H9 (cell line): Measurements from ENCODE around the gene IL1RL1. TPM values are rescaled to one million over a fixed set of nuclear protein-coding genes. Genes with fewer than 3 reads are reported as not detected.

Experiments used
- DNase-seq: peaks from one replicate; pipeline ENCODE4 v3.0.0-alpha.2; 2017
- H2AFZ ChIP-seq: one replicate; pipeline ENCODE4 v1.6.1; 2013; ENCODE audit warnings: mild to moderate bottlenecking, low read length, control low read depth, moderate library complexity
- H2AK5ac ChIP-seq: 2 replicates; pipeline ENCODE4 v1.6.1; 2013; ENCODE audit warnings: low read length, control low read depth, mixed read lengths; ENCODE audit not compliant: insufficient read length
- H2BK120ac ChIP-seq: one replicate; pipeline ENCODE4 v1.6.1; 2013; ENCODE audit warnings: low read depth, mild to moderate bottlenecking, low read length, control low read depth, inconsistent platforms; ENCODE audit not compliant: poor library complexity, severe bottlenecking
- H2BK12ac ChIP-seq: 2 replicates; pipeline ENCODE4 v1.6.1; 2013; ENCODE audit warnings: low read length, control low read depth, mixed read lengths, low read depth; ENCODE audit not compliant: insufficient read length
- H2BK15ac ChIP-seq: 2 replicates; pipeline ENCODE4 v1.6.1; 2013; ENCODE audit warnings: low read depth, low read length, control low read depth
- H2BK20ac ChIP-seq: one replicate; pipeline ENCODE4 v1.6.1; 2013; ENCODE audit warnings: low read depth, mild to moderate bottlenecking, low read length, control low read depth, inconsistent platforms; ENCODE audit not compliant: poor library complexity, severe bottlenecking
- H2BK5ac ChIP-seq: 2 replicates; pipeline ENCODE4 v1.6.1; 2013; ENCODE audit warnings: low read length, control low read depth, mixed read lengths; ENCODE audit not compliant: insufficient read length
- H3K14ac ChIP-seq: 2 replicates; pipeline ENCODE4 v1.6.1; 2013; ENCODE audit warnings: low read length, control low read depth; ENCODE audit not compliant: insufficient read depth
- H3K18ac ChIP-seq: 2 replicates; pipeline ENCODE4 v1.6.1; 2013; ENCODE audit warnings: low read depth, mild to moderate bottlenecking, mixed read lengths, low read length, control low read depth; ENCODE audit not compliant: insufficient read length
- H3K23ac ChIP-seq: 2 replicates; pipeline ENCODE4 v1.6.1; 2013; ENCODE audit warnings: low read length, control low read depth, mixed read lengths, low read depth; ENCODE audit not compliant: insufficient read length
- H3K23me2 ChIP-seq: 2 replicates; pipeline ENCODE4 v1.6.1; 2013; ENCODE audit warnings: low read depth, mild to moderate bottlenecking, mixed read lengths, low read length, control low read depth; ENCODE audit not compliant: insufficient read length, poor library complexity, severe bottlenecking
- H3K27ac ChIP-seq: 2 replicates; pipeline ENCODE4 v1.5.1; 2013; ENCODE audit warnings: low read length, control low read depth, mixed read lengths, low read depth; ENCODE audit not compliant: insufficient read length
- H3K27me3 ChIP-seq: 2 replicates; pipeline ENCODE4 v1.6.1; 2013; ENCODE audit warnings: low read length, control low read depth, inconsistent platforms; ENCODE audit not compliant: insufficient read depth
- H3K4ac ChIP-seq: 2 replicates; pipeline ENCODE4 v1.6.1; 2013; ENCODE audit warnings: low read depth, mild to moderate bottlenecking, control low read depth, inconsistent platforms, low read length, moderate library complexity
- H3K4me1 ChIP-seq: 2 replicates; pipeline ENCODE4 v1.6.1; 2013; ENCODE audit warnings: low read length, control low read depth, inconsistent platforms; ENCODE audit not compliant: insufficient read depth
- H3K4me2 ChIP-seq: 2 replicates; pipeline ENCODE4 v1.6.1; 2013; ENCODE audit warnings: low read length, control low read depth, mixed read lengths; ENCODE audit not compliant: insufficient read length, insufficient read depth
- H3K56ac ChIP-seq: 2 replicates; pipeline ENCODE4 v1.6.1; 2013; ENCODE audit warnings: low read depth, mild to moderate bottlenecking, mixed read lengths, low read length, control low read depth; ENCODE audit not compliant: insufficient read length
- H3K79me1 ChIP-seq: 2 replicates; pipeline ENCODE4 v1.6.1; 2013; ENCODE audit warnings: low read depth, mild to moderate bottlenecking, moderate library complexity, low read length, control low read depth, inconsistent platforms; ENCODE audit not compliant: insufficient read depth, poor library complexity, severe bottlenecking
- H3K79me2 ChIP-seq: 2 replicates; pipeline ENCODE4 v1.6.1; 2013; ENCODE audit warnings: low read length, control low read depth, inconsistent platforms; ENCODE audit not compliant: insufficient read depth
- H3K9ac ChIP-seq: 2 replicates; pipeline ENCODE4 v1.6.1; 2013; ENCODE audit warnings: low read length, control low read depth, mixed read lengths; ENCODE audit not compliant: insufficient read length; ENCODE audit errors: extremely low read depth
- H3K9me3 ChIP-seq: one replicate; pipeline ENCODE4 v1.6.1; 2013; ENCODE audit warnings: low read depth, low read length, inconsistent platforms; ENCODE audit not compliant: control insufficient read depth
- H3T11ph ChIP-seq: one replicate; pipeline ENCODE4 v1.6.1; 2013; ENCODE audit warnings: mild to moderate bottlenecking, low read length, control low read depth, inconsistent platforms
- H4K20me1 ChIP-seq: one replicate; pipeline ENCODE4 v1.6.1; 2013; ENCODE audit not compliant: control insufficient read depth, insufficient read length, insufficient read depth
- H4K5ac ChIP-seq: 2 replicates; pipeline ENCODE4 v1.6.1; 2013; ENCODE audit warnings: low read depth, mild to moderate bottlenecking, mixed read lengths, low read length, control low read depth; ENCODE audit not compliant: insufficient read length
- H4K8ac ChIP-seq: replicated peaks from 2 replicates; pipeline ENCODE4 v1.6.1; 2013; ENCODE audit warnings: low read length, control low read depth, mixed read lengths, low read depth; ENCODE audit not compliant: insufficient read length
- H4K91ac ChIP-seq: 2 replicates; pipeline ENCODE4 v1.6.1; 2013; ENCODE audit warnings: low read depth, mild to moderate bottlenecking, moderate library complexity, mixed read lengths, low read length, control low read depth; ENCODE audit not compliant: insufficient read length
- H3K27ac Mint-ChIP-seq, 3 experiments: 2 replicates in 2 of 3; 3 replicates in 1 of 3; pipeline ENCODE4 v1.8.0; 2020 to 2021; ENCODE audit warnings: mixed read lengths in 3 of 3, mild to moderate bottlenecking in 1 of 3, moderate library complexity in 1 of 3
- H3K27me3 Mint-ChIP-seq: 2 replicates; pipeline ENCODE4 v1.8.0; 2021; ENCODE audit warnings: low read depth, mild to moderate bottlenecking, moderate library complexity, mixed read lengths
- H3K36me3 Mint-ChIP-seq, 3 experiments: 2 replicates in 2 of 3; 3 replicates in 1 of 3; pipeline ENCODE4 v1.8.0; 2020 to 2021; ENCODE audit warnings: low read depth in 3 of 3, mixed read lengths in 3 of 3; ENCODE audit not compliant: insufficient read depth in 1 of 3
- H3K4me1 Mint-ChIP-seq, 2 experiments: 2 replicates each; pipeline ENCODE4 v1.8.0; 2020; ENCODE audit warnings: mixed read lengths in 2 of 2
- H3K4me3 Mint-ChIP-seq, 2 experiments: 2 replicates in 1 of 2; 3 replicates in 1 of 2; pipeline ENCODE4 v1.8.0; 2020 to 2021; ENCODE audit warnings: mild to moderate bottlenecking in 2 of 2, mixed read lengths in 2 of 2, moderate library complexity in 1 of 2
- H3K9me3 Mint-ChIP-seq, 2 experiments: 2 replicates in 1 of 2; 3 replicates in 1 of 2; pipeline ENCODE4 v1.8.0; 2020; ENCODE audit warnings: mild to moderate bottlenecking in 2 of 2, mixed read lengths in 2 of 2, moderate library complexity in 1 of 2
- CTCF ChIP-seq: fragments of 200-600 bp; sonication (generic); conservative IDR thresholded peaks from 3 replicates; pipeline ENCODE4 v1.8.0; 2021; ENCODE audit warnings: antibody characterized with exemption, mild to moderate bottlenecking
- WGBS: extraction: QIAGEN DNeasy Blood & Tissue Kit; methylation state at CpG from one replicate; pipeline ENCODE4 v1.1.7; 2013; ENCODE audit warnings: missing lambda C conversion rate, low lambda C conversion rate, mixed read lengths; ENCODE audit not compliant: insufficient read length; ENCODE audit errors: extremely low coverage; 5-methylcytosine and 5-hydroxymethylcytosine counted together
- total RNA-seq: library from RNA; stranded (reverse); gene quantifications from 2 replicates; pipeline ENCODE4 v1.2.1, GENCODE V29; 2021

The IL1RL1 gene
- total RNA-seq, 1 experiment from 2014 or later: not detected

GRCh38 chr2:102358496-102358895 is 47.1 kb downstream of the IL1RL1 start:
- H3K4ac ChIP-seq: no peak overlapping the region
- H3K23ac ChIP-seq: no peak overlapping the region
- Mint-ChIP-seq H3K4me3 (no peak overlapping the region), H3K4me1 (peaks cover 12% of the 10 kb centered on the region in 2 experiments), H3K9me3 (no peaks in the 10 kb centered on the region; a peak in 1 of 5 replicates), H3K27ac (no peak overlapping the region), H3K36me3 (no peaks in the 10 kb centered on the region), H3K27me3 (peaks cover 36% of the 10 kb centered on the region)
- TF ChIP-seq CTCF: no peak
- no peaks in the 10 kb centered on the region for H3K23me2 ChIP-seq
- H3K18ac ChIP-seq: no peak overlapping the region
- H3K27me3 ChIP-seq: no peaks in the 10 kb centered on the region; the same call in 1 of the 2 replicates
- no peak overlapping the region for H2BK20ac ChIP-seq
- no peak overlapping the region for H2BK120ac ChIP-seq
- no peak overlapping the region for H3K9ac ChIP-seq
- no peaks in the 10 kb centered on the region for H3K79me2 ChIP-seq
- no peak overlapping the region for H3K4me2 ChIP-seq
- no peaks in the 10 kb centered on the region for H3K79me1 ChIP-seq
- peaks cover 2% of the 10 kb centered on the region; the same call in 1 of the 2 replicates for H3K4me1 ChIP-seq
- no peak overlapping the region for H2BK15ac ChIP-seq
- no peak overlapping the region for H4K5ac ChIP-seq
- no peak overlapping the region for H2BK12ac ChIP-seq
- H3K27ac ChIP-seq: no peak overlapping the region
- H2AFZ ChIP-seq: no peak overlapping the region
- H4K20me1 ChIP-seq: no peaks in the 10 kb centered on the region
- H3T11ph ChIP-seq: no peak overlapping the region
- no peak overlapping the region for H4K91ac ChIP-seq
- no CpG with 5 or more reads among the region's 8 CpGs for WGBS
- no peak overlapping the region for H3K14ac ChIP-seq
- no peak overlapping the region for H2BK5ac ChIP-seq
- H3K9me3 ChIP-seq: no peaks in the 10 kb centered on the region
- no peak overlapping the region for H4K8ac ChIP-seq
- no peak overlapping the region for H2AK5ac ChIP-seq
- no peak for DNase-seq
- no peak overlapping the region for H3K56ac ChIP-seq
